ENCODE results near the gene PIGU. TPM values are rescaled to one million over a fixed set of nuclear protein-coding genes. Genes with fewer than 3 reads are reported as not detected.

The PIGU gene
- total and polyA plus RNA-seq, 2 of the 13 experiments (the other 11 are each of a cell fraction or from before 2014, with no cell fraction given) = 45.5 to 231 TPM

- peak; percentile 99 for TF ChIP-seq ZNF281 (CRISPR knock-in tag; IDR thresholded peaks at IDR 0.05; ENCODE audit: borderline replicate concordance)
- TF ChIP-seq FIP1L1 (IDR thresholded peaks at IDR 0.05; ENCODE audit: borderline replicate concordance, insufficient read depth, low read depth, low read length) = no peak
- TF ChIP-seq KDM5B (CRISPR knock-in tag; IDR thresholded peaks at IDR 0.05; ENCODE audit: borderline replicate concordance) = peak; percentile 89
- TF ChIP-seq MLX (CRISPR knock-in tag; IDR thresholded peaks at IDR 0.05) = peak; percentile 84
- peak; percentile 88 for TF ChIP-seq TBL1XR1 (IDR thresholded peaks at IDR 0.05; ENCODE audit: borderline replicate concordance, low read length, partially characterized antibody)
- peak; percentile 71 for TF ChIP-seq KAT8 (CRISPR knock-in tag; IDR thresholded peaks at IDR 0.05)
- no peak for TF ChIP-seq ZNF879 (CRISPR knock-in tag; IDR thresholded peaks at IDR 0.05)
- TF ChIP-seq ZNF678 (CRISPR knock-in tag; IDR thresholded peaks at IDR 0.05) = no peak
- peak; percentile 89 for TF ChIP-seq RXRA (CRISPR knock-in tag; IDR thresholded peaks at IDR 0.05)
- TF ChIP-seq ZMYM4 (CRISPR knock-in tag; IDR thresholded peaks at IDR 0.05) = no peak
- TF ChIP-seq ZBTB7A (CRISPR knock-in tag; IDR thresholded peaks at IDR 0.05) = peak; percentile 57; the same call in 1 of the 2 replicates
- no peak for TF ChIP-seq SATB2 (CRISPR knock-in tag; IDR thresholded peaks at IDR 0.05)
- TF ChIP-seq NFE2 (CRISPR knock-in tag; IDR thresholded peaks at IDR 0.05) = no peak
- TF ChIP-seq ZNF251 (CRISPR knock-in tag; IDR thresholded peaks at IDR 0.05) = no peak
- TF ChIP-seq ZNF646 (CRISPR knock-in tag; IDR thresholded peaks at IDR 0.05) = no peak; the same call in 1 of the 2 replicates
- no peak for TF ChIP-seq NFIB (CRISPR knock-in tag; IDR thresholded peaks at IDR 0.05; ENCODE audit: borderline replicate concordance)
- no peak for TF ChIP-seq SUZ12 (IDR thresholded peaks at IDR 0.05; ENCODE audit: low read depth, low read length)
- peak; percentile 18; the same call in 1 of the 2 replicates for TF ChIP-seq NRL (CRISPR knock-in tag; IDR thresholded peaks at IDR 0.05; ENCODE audit: borderline replicate concordance)
- TF ChIP-seq ZSCAN20 (CRISPR knock-in tag; IDR thresholded peaks at IDR 0.05; ENCODE audit: borderline replicate concordance) = no peak
- peak; percentile 80; the same call in 1 of the 2 replicates for TF ChIP-seq KLF6 (CRISPR knock-in tag; IDR thresholded peaks at IDR 0.05)
- TF ChIP-seq CBX1 (IDR thresholded peaks at IDR 0.05; ENCODE audit: low read depth) = peak; percentile 16
- TF ChIP-seq SIN3B (IDR thresholded peaks at IDR 0.05; ENCODE audit: low read length) = 0 out of 2 replicates have a peak, but pooled peaks have one; percentile 49
Observed at GRCh38 chr20:34525709-34526416, 151.0 kb downstream of the PIGU start (continued).
